ENCODE data around the gene XAF1.
"Not testable (repeated sequence)": the region's sequence is repeated elsewhere in the genome, so short reads cannot be mapped to it uniquely, and the experiment has no call there.

Gene XAF1

DNA sequence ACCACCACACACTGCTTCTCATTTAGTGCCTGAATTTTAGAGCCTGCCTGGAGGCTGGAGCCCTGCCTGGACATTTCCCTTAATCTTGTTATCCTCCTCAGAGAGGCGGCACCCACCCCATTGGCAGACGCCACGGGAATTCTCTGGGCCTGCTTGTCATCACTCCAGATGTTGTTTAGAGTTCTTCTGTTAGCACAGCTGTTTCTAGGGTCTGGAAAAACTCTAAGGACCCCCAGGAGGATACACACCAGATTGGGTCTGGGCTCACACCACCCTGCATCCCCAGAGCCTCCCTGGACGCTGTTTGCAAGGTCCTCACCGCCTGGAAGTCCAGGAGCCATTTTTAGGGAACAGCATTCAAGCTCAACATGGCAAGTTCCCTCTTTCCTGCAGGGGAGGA lies 565 bp upstream of the XAF1 start:
- DNase-seq = no peak

DNA sequence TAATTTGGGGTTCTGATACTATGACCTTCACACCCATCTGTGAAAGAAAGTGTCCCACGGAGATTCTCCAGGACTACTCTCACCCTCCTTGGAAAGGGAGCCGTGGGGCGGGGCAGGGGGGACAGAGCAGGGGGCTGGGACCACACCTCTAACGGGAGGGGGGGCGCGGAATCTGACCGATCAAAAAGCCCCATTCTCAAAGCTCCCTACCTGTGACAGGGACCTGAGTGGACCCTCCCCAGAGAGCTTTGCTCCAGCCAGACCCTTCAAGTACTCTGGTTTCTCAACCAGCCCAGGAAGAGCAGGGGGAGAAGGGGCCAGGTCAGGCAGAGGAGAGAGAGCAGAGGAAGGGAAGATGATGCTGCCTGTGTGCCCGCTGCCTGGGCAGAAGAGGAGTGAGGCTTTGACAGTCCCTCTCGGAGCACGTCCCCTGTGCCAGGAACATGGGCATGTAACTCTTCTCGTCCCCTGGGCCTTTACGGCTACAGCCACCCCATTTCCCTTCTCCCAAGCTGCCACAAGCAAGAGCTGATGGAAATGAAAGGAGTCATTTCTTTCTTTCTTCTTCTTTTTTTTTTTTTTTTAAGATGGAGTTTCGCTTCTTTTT lies 682 bp downstream of the XAF1 start:
- no peak for DNase-seq

DNA sequence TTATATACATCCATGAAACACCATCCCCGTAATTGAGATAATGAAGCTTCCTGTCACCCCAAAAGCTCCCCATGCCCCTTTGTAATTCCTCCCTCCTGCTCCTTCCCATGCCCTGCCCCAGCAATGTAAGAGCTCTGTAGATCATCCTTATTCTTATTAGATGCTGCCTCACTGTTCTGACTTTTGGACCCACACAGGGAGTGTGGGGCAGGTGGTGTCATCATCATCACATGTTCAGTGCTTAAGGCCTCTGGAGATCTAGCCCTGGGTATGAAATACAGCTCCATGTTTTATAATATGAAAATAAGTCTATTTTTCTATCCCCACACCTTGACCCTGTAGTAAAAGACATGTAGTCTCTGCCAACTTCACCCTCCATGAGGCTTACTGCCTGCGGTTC lies 1.9 kb downstream of the XAF1 start:
- DNase-seq = no peak

DNA sequence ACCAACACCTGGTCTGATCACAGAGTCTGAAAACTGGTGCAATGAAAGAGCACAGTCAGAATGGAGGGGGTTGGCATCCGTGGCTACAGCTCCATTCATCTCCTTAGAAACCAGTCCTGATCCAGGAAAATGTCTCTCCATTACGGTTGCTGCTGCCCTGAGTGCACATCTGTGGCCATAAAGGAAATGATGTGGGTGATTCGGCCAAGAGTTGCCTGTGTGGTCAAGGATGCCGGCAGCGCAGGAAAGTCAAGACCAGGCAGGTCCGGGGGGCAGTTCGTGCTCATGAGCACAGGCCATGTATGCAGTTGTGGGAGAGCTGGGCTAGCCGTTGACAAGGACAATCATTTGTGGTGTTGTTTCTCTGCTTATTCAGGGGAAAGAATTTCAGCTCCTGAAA lies 5.9 kb downstream of the XAF1 start:
- DNase-seq = no peak

DNA sequence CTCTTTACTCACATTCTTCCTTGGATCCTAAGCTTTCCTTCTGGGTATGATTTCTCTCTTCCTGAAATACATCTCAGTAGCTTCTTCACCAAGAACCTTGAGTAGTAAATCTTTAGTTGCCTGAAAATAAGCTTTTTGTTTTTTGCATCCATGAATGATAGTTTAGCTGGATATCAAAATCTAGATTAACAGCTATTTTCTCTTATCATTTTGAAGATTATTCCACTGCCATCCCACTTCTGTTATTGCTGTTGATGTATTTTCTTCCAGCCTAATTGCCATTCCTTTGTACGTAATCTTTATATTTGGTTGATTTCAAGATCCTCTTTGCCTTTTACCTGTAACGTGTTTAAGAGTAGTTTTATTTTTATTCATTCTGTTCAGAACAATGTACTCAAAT lies 12.6 kb downstream of the XAF1 start:
- no peak for DNase-seq

DNA sequence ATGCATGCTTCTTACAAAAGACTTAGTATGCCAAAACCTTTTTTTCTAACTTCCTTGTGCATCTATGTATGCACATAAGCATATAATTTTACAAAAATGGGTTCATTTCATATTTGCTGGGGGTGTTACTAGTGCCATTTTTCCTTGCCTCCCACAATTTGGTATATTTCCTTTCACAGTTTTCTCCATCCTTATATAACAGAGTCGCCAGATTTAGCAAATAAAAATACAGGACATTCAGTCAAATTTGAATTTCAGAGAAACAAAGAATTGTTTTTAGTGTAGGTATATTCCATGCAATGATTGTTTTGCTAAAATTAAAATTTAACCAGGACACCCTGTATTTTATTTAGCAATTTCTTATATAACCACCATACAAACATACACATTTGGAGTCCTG lies 16.2 kb downstream of the XAF1 start:
- DNase-seq = no peak

DNA sequence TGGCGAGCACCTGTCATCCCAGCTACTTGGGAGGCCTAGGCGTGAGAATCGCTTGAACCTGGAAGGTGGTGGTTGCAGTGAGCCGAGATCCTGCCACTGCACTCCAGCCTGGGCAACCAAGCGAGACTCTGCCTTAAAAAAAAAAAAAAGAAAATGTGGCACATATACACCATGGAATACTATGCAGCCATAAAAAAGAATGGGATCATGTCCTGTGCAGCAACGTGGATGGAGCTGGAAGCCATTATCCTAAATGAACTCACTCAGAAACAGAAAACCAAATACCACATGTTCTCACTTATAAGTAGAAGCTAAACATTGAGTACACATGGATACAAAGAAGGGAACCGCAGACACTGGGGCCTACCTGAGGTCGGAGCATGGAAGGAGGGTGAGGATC lies 19.1 kb downstream of the XAF1 start:
- not testable (repeated sequence) for DNase-seq

DNA sequence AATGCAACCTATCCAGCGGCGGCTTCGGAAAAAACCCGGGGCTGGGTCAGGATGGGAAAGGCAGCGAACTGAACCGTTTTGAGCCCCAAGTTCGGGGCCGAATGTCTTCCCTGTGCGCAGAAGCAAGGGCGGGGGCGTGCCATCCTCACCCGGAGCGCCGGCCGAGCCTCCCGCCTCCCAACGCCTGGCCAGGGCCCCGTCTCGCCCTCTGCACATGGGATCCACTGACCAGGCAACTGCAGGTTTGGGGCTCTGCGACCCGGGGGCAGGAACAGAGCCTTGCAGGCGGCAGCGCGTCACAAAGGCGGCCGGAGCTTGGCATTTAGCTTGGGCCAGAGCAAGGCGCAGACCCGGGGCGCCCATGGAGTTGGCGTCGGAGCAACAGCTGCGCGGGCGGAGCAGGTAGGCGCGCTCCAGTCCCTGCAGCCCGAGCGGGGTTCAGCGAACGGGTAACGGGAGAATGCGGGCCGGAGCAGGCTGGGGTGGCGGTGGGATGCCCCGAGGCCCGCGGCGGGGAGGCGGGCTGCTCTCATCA lies 20.1 kb downstream of the XAF1 start, which contains the start of gene FBXO39:
FBXO39 (plus strand) TSS at position 345 of the 535 bp plus-strand sequence. CDS start 3,654 bp downstream, outside the sequence.
- no peak for DNase-seq

DNA sequence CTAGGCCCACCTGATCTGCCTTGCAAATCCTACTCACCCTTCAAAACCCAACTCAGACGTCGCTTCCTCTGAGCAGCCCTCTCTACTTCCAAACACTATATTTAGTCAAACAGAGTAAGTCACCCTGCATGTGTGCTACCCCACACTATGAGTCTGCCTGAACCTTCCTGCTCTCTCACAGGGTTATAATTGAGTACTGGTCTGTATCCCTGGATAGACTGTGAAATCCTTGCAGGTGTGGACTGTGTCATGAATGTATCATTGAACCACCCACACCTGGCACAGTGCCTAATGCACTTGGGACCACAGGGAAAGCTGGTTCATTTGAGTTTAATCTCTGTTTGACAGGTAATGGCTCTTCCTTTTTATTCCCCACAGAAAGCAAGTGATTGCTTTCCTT lies 23.6 kb downstream of the XAF1 start:
- DNase-seq = no peak

DNA sequence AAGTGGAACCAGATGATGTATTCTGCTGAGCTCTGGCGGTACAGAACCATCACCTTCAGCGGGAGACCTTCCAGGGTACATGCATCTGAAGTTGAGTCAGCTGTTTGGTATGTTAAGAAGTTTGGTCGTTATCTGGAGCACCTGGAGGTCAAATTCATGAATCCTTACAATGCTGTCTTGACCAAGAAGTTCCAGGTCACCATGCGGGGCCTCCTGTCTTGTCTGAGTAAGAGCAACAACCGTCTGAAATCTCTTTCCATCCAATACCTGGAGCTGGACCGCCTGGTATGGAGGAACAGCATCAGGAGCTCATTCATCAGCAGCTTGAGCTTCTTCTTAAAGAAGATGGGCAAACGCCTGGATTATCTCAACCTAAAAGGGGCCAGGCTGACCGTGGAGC lies 24.2 kb downstream of the XAF1 start:
- DNase-seq = no peak

DNA sequence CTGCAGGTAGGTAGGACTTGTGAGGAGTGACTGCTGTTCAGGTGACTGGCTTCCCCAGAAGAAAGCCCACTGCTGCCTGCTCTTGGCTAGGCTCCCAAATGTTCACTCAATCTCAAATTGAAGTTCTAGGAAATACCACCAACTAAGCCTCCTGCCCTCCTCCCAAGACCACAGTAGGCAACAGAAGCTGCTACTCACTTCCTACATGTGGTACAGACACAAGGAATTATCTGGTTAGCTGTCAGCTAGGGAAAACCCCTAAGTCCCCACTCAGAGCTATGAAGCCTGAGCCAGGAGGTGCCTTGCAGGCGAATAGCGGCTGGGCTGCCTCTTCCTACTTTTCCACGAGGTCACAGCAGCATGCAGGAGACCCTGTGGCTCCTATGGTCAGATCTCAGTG lies 25.0 kb downstream of the XAF1 start:
- no peak for DNase-seq

DNA sequence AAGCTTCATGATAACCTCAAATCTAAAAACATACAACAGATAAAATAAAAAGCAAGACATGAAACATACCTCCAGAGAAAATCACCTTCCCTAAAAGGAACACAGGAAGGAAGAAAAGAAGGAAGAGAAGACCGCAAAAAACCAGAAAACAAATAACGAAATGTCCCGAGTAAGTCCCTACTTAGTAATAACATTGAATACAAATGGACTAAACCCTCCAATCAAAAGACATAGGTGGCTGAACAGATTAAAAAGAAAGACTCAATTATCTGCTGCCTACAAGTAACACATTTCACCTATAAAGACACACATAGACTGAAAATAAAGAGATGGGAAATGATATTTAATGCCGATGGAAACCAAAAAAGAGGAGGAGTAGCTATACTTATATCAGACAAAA lies 26.4 kb downstream of the XAF1 start:
- DNase-seq = no peak

DNA sequence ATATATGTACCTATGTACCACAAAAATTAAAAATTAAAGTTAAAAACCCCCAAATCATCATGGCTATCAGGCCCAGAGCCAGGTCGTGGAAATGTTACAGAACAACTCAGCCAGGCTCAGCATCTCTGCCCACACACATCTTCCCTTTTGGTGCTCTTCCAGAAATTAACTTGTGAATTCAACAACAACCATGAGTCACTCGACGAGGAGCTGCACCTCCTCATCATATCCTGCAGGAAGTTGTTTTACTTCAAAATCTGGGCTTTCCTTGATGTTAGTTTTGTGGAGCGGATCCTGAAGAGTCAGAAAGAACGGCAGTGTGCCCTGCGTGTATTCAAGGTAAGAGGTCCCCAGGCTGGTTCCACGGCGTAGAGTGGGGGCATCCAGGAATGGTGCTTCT lies 30.8 kb downstream of the XAF1 start:
- no peak for DNase-seq

DNA sequence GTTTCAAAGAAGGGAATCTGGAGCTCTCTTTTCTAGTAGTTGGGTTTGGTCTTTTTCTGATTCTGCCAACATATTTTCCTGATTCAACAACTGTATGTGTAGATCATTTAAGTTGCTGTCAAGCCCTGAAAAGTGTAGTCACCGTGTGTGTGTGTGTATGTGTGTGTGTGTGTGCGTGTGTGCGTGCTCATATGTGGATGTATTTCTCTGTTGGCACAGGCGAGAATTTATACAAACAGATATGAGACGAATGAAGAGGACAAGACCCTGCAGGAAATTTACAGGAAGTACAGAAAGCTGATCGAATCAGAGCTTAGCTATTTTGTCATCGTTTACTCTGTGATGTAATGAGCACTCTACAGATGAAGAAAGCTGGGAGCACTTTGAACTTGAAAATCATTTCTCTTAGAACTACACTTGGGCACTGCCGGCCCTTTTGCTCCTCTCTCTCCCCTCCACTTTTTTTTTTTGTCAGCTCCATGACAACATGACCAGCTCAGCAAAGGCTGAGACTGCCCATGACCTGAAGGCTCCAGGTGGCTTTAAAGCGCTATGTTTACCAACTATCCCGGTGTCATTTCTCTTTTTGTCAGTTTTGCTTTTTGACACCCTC lies 31.3 kb downstream of the XAF1 start:
- no peak for DNase-seq

DNA sequence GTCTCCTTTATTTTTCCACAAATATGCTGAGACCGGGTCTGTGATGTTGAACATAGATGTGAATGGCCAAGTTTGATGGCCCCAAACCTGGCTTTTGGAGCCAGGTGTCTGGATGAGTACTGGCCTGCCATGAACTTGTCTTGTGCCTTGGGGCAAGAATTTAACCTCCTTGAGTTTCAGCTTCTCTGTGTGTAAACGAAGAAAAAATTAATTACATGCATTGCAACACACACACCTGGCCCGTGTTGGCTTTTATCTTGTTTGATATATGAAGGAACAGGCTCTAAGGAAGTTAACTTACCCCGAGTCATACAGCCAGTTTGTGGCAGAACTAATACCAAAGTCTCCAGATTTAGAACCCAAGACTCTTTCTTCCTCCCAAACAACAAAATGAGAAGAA lies 33.3 kb downstream of the XAF1 start:
- DNase-seq = no peak

DNA sequence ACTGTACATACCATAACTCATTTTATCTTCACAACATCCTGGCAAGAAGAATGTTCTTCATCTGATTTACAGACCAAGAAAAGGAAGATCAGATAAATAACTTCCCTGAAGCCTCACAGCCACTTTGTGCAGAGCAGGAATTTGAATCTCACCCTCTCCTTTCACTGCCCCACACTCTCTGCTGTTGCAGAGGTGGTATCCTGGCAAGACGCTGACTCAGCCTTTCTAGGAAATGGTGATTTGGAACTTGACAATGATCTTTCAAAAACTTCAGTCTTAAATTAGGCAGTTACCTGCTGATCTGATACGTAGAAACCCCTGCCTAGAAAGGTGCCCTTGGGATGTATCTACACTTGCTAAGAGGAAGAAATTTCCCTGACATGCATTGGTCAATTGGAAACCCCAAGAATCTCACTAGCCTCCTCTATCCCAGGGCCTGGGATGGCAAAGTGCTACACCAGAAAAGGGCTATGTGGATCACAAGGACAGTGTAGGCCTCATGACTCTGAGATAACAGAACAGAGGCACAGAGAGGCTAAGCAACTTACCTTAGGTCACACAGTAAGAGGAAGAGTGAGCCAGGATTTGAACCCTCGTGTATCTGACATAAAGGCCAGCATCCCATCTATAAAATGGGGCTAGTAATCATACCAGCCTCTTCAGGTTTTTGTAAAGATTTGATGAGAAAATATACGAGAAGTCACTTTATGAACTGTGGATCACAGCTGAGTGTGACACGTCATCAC lies 38.1 kb downstream of the XAF1 start:
- no peak for DNase-seq

DNA sequence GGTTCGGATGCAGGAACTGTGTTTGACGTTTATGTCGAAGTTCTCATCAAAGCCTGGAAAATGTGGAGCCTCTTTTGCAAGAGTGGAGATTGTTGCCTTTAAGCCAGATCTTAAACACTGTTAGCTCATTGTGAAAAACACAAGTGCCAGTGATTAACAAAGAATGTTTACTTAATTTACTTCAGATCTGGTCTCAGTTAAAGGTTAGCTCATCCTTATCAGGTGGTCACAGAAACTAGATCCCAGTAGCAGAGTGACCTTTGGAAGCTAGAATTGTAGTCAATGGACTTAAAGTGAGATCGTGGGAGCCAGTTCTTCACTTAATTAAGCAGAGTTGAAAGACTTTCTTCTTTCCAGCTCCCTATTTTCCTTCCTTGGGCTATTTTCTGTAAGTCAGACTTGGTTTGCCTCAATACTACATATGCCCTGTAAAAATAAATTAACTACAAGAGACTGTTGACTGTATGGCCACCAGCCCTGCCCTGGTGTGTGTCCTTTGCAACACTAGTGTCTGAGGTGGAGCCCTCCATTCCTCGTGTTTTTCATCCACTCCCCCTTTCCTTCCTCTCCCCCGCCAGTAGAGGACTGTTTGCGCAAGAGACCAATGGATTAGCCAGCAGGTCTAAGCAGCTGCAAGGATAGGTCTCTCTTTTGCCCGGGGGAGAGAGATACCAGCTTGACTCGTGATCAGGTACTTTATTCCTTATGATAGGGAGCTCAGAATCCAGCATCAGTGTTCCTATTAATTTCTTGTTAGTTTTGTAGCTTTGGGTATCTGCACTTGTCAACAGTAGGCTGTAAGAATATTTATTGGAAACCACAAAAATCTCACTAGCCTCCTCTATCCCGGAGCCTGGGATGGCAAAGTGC lies 40.4 kb downstream of the XAF1 start:
- no peak for DNase-seq

DNA sequence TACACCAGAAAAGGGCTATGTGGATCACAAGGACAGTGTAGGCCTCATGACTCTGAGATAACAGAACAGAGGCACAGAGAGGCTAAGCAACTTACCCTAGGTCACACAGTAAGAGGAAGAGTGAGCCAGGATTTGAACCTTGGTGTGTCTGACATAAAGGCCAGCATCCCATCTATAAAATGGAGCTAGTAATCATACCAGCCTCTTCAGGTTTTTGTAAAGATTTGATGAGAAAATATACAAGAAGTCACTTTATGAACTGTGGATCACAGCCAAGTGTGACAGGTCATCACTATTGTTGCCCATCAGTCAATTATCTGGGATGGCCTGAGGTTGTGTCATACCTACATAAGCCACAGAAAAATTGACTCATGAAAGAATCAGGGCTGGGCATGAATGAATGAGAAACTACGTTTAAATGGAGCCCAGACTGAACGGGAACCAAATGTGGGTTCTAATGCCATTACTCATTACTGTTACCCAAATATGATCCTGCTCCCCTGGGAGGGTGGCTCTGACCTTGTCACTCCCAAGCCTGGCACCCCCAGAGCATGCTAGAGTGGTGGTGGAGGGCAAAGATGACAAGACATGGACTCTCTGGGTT lies 41.1 kb downstream of the XAF1 start:
- DNase-seq = no peak

DNA sequence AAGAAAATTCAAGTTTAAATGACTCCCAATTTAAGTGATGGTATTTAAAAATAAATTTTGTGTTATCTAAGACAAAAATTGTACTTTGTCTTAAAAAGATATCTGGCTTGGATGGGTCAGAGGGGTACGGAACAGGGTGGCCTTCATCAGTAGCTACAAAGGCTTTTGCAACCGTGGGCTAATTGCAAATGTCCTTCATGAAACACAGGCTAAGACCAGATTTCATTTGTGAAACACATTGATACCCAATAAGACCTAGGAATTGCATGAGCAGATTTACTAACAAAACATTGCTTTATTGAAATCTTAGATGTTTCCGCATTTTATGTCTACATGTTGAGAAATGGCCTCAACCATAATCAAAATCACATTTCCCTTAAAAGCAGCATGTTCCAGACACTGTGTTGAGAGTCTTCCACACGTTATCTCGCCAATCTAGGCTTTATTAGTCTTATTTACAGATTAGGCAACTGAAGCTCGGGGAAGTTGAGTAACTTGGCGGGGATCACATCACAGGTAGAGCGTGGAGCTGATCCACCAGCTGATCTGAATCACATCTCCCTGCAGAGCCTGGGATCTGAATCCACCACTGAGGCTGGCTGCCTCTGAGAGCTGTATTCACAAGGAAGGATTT lies 42.0 kb downstream of the XAF1 start:
- DNase-seq = no peak

DNA sequence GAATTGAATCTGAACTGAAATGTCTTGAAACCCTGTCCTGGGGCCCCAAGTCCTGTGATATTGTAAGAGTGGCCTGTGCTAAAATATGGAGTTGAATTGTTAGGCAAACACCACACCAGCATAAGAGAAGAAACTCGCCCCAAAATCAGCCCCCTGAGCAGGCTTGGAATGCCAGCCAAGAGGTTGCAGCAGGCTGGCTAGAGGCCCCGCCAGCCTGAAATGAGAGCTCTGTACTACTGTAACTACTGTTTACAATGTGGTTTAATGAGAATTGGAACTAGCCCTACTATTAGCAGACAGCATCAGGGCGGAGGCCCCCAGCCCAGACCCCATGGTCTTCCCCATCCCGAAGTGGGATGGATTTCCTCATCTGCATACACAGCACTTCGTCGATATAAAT lies 43.9 kb downstream of the XAF1 start:
- no peak for DNase-seq

DNA sequence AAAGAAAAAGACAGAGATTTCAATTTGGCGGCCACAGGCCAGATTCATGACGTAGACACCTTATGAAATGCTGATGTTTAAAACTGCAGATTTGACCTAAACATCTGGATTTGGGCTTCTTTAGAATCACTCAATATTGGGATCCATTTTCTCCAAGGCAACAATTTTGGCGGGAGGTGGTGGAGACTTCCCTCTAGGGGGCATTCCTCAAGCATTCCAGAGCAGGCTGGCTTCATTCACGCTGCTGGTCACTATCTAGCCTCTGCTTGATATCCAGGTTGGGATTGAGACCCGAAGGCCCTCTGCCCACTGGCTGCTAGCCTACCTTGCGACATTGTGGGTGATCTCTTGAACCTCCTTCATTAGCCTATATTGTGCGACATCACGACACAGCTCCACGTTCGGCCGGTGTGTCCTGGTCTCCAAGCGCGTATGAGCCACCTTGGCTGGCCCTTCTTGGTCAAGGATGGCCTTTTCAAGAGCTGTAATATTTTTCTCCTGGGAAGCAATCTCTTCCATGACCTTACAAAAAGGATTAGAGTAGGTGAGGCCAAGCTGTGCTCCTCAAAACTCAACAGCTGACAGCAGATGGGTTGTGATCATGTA lies 44.7 kb downstream of the XAF1 start:
- peak; percentile 15 for DNase-seq

DNA sequence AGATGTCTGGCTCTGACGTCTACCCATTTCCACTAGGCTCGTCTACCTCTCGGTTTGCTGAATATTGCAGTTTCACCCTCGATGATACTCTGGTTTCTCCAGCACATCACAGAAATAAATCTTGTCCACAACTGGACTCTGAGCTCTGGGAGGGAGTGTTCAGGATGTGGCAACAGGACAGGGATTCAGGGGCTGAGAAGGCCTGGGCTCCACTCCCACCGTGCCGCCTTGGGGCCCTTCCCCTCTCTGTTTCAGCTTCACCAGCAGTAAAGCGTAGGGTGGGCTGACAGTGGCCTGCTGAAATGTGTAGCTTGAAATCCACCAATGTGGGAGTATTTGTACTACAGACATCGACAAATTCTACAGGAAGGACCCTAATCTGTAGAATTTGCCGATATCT lies 55.7 kb downstream of the XAF1 start:
- DNase-seq = no peak

Data from stimulated activated CD4-positive, alpha-beta T cell treated with anti-CD3 and anti-CD28 coated beads, Interleukin-12 subunit alpha, Interleukin-12 subunit beta, amount 100 ng/mL, for 4 hours (primary cell).